Activated CD4-positive, alpha-beta T cell treated with anti-CD3 and anti-CD28 coated beads for 48 hours (primary cell): ENCODE measurements around the gene KLHL18.
"Not testable (repeated sequence)": the region's sequence is repeated elsewhere in the genome, so short reads cannot be mapped to it uniquely, and the experiment has no call there.

Experiments
- DNase-seq: peaks from one replicate; pipeline ENCODE4 v3.0.0-alpha.2; 2020

The KLHL18 gene

DNA sequence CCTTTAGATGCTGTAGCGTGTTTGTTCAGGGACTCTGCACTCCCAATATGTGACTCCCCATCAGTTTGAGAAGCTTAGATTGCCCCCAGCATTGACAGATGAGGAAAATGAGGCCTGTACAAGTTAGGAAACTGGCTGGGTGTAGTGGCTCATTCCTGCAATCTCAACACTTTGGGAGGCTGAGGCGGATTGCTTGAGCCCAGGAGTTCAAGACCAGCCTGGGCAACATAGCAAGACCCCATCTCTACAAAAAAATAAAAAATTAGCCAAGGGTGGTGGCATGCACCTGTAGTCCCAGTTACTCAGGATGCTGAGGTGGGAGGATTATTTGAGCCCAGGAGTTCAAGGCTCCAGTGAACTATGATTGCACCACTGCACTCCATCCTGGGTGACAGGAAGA lies 84.1 kb downstream of the KLHL18 start:
- no peak for DNase-seq

DNA sequence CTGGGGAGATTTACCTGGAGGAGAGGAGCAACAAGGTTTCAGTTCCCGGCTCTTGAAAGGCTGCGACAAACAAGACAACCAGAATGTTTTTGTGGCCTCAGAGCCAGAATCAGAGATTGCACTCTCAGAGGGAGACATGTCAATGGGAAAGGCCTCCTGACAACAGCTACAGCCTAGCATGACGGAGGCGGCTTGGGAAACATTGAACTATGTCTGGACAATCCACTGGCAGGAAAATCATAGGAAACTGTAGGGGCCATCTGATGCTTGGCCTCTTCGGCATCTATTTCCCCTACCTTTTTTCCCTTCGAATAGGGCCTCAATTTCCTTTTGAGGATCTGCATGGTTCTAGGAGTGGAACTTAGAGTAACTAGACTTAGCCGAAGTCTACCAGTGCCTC lies 84.9 kb downstream of the KLHL18 start:
- no peak for DNase-seq

- not testable (repeated sequence) for DNase-seq
Measured at GRCh38 chr3:47370020-47370419, 87.3 kb downstream of the KLHL18 start.

DNA sequence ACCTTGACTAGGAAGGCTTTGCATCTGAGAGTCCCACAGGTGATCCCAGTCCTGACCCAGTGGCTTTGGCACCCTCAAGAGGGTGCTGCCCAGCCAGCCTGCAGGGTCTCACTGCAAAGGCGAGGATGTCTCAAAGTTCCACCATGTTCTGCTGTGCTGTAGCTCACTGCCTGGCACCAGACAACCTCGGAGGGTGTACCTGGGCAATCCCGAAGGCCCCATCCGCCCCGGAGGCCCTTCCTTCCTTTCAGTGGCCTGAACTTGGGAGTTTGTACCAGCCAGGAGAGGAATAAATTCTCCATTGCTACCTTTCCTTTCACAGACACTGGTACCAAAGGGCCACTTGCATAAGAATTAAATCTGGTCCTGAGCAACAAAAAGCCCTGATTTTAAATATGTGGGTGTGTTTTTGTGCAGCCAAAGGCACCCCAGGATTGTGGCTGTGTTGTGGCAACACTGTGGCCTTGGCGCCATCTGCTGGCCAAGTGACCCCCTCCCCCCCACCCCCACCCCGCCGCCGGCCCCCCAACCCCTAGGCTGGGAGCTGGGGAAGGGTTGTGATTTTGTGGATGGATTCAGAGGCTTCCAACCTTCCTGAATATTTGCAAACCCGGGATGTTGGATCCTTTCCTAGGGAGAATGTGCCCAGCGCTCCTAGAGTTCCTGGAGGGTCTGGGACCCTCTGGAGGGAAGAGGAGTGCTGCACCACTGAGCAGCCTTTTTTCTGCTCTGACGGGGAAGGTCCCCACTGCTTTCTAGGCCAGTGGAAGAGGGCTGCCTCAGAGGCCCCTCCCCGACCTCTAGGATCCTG lies 88.3 kb downstream of the KLHL18 start:
- DNase-seq = peak; percentile 47

DNA sequence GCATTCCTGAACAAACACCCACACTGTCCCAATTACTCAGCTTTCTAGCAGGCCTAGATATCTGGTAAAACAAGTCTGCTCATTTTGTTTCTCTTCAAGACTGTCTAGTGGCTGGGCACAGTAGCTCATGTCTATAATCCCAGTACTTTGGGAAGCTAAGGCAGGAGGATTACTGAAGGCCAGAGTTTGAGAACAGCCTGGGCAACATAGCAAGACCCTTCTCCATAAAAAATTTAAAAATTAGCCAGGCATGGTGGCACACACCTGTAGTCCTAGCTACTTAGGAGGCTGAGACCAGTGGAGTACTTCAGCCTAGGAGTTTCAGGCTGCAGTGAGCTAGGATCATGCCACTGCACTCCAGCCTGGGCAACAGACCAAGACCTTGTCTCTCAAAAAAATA lies 91.8 kb downstream of the KLHL18 start:
- DNase-seq = no peak

GRCh38 chr3:47376393-47376792 lies 93.6 kb downstream of the KLHL18 start:
- DNase-seq = no peak

GRCh38 chr3:47377186-47377585 lies 94.4 kb downstream of the KLHL18 start:
- no peak for DNase-seq

DNA sequence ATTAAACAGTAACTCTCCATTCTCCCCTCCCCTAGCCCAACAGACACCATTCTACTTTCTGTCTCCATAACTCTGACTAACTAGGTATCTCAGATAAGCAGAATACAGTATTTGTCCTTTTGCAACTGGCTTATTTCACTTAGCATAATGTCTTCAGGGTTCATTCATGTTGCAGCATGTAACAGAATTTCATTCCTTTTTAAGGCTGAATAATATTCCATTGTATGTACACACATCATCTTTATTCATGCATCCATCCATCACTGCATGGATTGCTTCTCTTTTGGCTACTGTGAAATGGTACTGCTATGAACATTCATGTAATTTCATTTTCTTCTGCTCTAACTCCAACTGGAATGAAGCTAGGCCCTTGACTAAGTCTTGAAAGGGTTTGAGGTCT lies 96.1 kb downstream of the KLHL18 start:
- DNase-seq = no peak

DNA sequence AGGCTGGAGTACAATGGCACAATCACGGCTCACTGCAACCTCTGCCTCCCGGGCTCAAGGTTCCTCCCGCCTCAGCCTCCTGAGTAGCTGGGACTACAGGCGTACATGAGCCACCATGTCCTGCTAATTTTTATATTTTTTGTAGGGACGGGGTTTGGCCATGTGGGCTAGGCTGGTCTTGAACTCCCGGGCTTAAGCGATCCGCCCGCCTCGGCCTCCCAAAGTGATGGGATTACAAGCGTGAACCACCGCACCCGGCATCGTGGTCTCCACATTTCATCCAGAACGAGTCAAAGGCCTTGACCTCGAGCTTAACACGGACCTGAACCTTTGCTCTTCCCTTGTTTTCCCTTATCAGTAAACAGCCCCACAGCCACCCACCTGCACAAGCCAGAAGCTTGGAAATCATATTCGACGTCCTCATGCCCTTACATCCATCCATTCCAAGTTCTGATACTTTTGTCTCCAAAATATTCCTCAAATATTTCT lies 96.7 kb downstream of the KLHL18 start:
- no peak for DNase-seq

GRCh38 chr3:47380026-47380600 lies 97.4 kb downstream of the KLHL18 start:
- no peak for DNase-seq

GRCh38 chr3:47380601-47381316 lies 98.0 kb downstream of the KLHL18 start, which contains the start of gene PTPN23:
TSS of gene PTPN23 (plus strand) at chr3:47381021. CDS start at chr3:47381097, 76 bp downstream.
- peak; percentile 99 for DNase-seq

- peak; percentile 86 for DNase-seq
Measured at GRCh38 chr3:47381317-47382157, 98.8 kb downstream of the KLHL18 start.

- DNase-seq = no peak
Measured at GRCh38 chr3:47384425-47384824, 101.7 kb downstream of the KLHL18 start.

GRCh38 chr3:47385007-47385406 lies 102.3 kb downstream of the KLHL18 start:
- no peak for DNase-seq

GRCh38 chr3:47385796-47386195 lies 103.1 kb downstream of the KLHL18 start:
- no peak for DNase-seq

DNA sequence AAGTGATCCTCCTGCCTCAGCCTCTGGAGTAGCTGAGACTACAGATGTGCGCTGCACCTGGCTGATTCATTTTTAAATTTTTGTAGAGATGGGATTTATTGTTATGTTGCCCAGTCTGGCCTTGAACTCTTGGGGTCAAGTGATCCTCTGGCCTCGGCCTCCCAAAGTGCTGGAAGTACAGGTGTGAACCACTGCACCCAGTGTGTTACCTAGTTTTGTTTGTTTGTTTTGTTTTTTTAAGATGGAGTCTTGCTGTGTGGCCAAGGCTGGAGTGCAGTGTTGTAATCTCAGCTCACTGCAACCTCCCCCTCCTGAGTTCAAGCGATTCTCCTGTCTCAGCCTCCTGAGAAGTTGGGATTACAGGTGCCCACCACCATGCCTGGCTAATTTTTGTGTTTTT lies 110.2 kb downstream of the KLHL18 start:
- DNase-seq = no peak

- DNase-seq = no peak
Measured at GRCh38 chr3:47394140-47394870, 111.6 kb downstream of the KLHL18 start.

- DNase-seq = no peak
Measured at GRCh38 chr3:47394881-47395280, 112.1 kb downstream of the KLHL18 start.
